GM12872 (cell line): ENCODE results near the gene XK.

Source experiments
- TF ChIP-seq, protein P1 (sequence below): IDR thresholded peaks from 3 replicates; pipeline ENCODE4 v1.5.1; 2011; ENCODE audit warnings: low read depth, mild to moderate bottlenecking, low read length, moderate library complexity; ENCODE audit not compliant: insufficient read depth

Gene XK

DNA sequence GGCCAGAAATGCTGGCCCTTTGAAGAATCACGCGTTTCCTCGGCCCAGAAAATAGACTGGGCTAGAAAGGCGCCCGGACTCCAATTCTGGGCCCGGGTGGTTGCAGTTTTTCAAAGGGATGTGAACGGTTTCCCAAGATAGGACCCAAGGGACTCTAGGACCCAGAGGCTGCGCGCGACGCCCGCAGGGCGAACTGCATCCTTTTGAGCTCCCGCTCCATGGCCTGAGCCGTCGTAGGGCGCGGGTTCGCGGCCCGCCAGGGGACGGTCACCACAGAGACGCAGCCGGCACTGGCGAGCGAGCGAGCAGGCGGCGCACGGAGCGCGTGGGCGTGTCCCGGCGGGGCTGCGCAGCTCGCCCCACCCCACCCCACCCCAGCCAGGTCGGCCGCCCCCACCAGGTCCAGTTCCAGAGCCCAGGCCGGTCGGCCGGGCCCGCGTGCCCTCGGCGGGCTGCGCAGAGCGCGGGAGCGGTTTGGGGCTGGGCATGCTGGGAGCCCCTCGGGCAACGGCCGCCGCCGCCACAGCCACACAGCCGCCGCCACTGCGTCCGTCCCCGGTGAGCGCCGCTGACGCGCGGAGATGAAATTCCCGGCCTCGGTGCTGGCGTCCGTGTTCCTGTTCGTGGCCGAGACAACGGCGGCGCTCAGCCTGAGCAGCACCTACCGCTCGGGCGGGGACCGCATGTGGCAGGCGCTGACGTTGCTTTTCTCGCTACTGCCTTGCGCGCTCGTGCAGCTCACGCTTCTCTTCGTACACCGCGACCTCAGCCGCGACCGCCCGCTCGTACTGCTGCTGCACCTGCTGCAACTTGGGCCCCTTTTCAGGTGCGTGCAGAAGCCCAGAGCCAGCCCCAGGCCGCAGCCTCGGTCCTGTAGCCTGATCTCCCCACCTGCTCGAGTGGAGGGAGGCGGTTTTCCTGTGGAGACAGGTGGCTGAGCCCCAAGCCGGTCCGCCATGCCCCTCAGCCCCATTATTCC is at the start of gene XK:
Gene XK (plus strand): TSS at position 411 of the 979 bp plus-strand sequence. CDS start 171 bp downstream, at position 582.
- TF ChIP-seq, protein P1, sequence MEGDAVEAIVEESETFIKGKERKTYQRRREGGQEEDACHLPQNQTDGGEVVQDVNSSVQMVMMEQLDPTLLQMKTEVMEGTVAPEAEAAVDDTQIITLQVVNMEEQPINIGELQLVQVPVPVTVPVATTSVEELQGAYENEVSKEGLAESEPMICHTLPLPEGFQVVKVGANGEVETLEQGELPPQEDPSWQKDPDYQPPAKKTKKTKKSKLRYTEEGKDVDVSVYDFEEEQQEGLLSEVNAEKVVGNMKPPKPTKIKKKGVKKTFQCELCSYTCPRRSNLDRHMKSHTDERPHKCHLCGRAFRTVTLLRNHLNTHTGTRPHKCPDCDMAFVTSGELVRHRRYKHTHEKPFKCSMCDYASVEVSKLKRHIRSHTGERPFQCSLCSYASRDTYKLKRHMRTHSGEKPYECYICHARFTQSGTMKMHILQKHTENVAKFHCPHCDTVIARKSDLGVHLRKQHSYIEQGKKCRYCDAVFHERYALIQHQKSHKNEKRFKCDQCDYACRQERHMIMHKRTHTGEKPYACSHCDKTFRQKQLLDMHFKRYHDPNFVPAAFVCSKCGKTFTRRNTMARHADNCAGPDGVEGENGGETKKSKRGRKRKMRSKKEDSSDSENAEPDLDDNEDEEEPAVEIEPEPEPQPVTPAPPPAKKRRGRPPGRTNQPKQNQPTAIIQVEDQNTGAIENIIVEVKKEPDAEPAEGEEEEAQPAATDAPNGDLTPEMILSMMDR = no peak

- TF ChIP-seq, protein P1 = no peak
Observed at GRCh38 chrX:37638047-37638446, 47.5 kb upstream of the XK start.

GRCh38 chrX:37640142-37640541 is 45.4 kb upstream of the XK start:
- TF ChIP-seq, protein P1 = no peak

DNA sequence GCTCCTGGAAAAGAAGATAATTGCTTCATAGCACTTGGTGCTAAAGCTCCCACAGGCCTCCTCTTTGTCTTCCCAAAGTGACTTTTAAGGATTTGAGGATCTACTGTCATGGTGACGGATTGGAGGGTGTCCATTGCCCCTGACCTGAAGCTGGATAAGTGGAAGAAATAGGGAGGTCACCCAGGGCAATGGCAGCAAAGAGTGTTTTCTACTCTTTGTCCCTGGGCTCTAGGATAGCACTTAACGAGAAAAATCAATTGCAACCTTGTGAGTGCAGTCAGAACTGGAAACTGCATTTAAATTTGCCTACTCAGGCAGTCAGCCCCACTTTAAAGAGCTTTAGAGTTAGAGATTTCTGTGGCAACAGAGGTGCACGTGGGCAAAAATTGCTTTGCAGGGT is 43.7 kb upstream of the XK start:
- TF ChIP-seq, protein P1 = no peak

GRCh38 chrX:37644381-37645305 is 40.9 kb upstream of the XK start:
- TF ChIP-seq, protein P1 = no peak

GRCh38 chrX:37646254-37646653 is 39.3 kb upstream of the XK start:
- TF ChIP-seq, protein P1 = 0 out of 3 replicates have a peak, but pooled peaks have one; percentile 18

DNA sequence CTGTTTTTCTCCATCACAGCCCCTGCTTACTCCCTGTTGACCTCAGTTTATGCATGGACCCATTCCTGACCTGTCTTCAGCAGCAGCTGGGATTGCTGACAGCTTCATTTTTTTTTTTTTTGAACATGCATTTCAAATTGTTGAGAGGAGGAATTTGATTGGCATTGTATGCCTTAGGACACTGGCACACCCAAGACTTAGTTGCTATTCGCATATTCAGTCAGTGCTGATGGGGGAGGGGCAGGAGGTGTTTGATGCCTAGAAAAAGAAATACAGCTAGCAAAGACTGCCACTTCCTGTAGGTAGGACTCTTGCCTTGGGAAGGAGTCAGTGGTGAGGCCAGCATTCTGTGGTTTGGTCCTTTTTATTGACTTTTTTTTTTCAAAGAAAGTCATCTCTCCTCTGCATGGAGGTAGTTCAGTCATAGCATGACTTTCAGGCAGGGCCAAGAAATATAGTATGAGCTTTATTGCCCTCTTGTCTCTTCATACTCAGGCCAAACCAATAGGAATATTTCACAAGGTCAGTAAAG is 33.6 kb upstream of the XK start:
- TF ChIP-seq, protein P1 = no peak
